Esophagus muscularis mucosa (tissue), 4 donors: ENCODE data around the gene LTBP4. TPM values are rescaled to one million over a fixed set of nuclear protein-coding genes. Genes with fewer than 3 reads are reported as not detected.

Experiments used
- DNase-seq: peaks from one replicate; pipeline ENCODE4 v3.0.0-alpha.2; 2017; ENCODE audit errors: extremely low spot score
- H3K27ac ChIP-seq, 4 donors: fragments of 200-600 bp; sonication (generic); replicated peaks in 1 of 4; 1 replicate in 3 of 4; 2 replicates in 1 of 4; pipeline ENCODE4 v1.5.1; 2016 to 2019; ENCODE audit warnings: mild to moderate bottlenecking in 1 of 4
- H3K27me3 ChIP-seq, 4 donors: fragments of 200-600 bp; sonication (generic); one replicate each; pipeline versions ENCODE4 v1.5.1 to v1.6.0; 2016 to 2019
- H3K36me3 ChIP-seq, 4 donors: fragments of 200-600 bp; sonication (generic); one replicate each; pipeline ENCODE4 v1.5.1; 2016 to 2019
- H3K4me1 ChIP-seq, 4 donors: fragments of 200-600 bp; sonication (generic); one replicate each; pipeline ENCODE4 v1.5.1; 2016 to 2019
- H3K4me3 ChIP-seq, 4 donors: fragments of 200-600 bp; sonication (generic); 1 replicate in 2 of 4; 2 replicates in 2 of 4; pipeline ENCODE4 v1.5.1; 2016 to 2019; ENCODE audit warnings: mild to moderate bottlenecking in 4 of 4, moderate library complexity in 1 of 4
- H3K9me3 ChIP-seq, 4 donors: fragments of 200-600 bp; sonication (generic); 1 replicate in 3 of 4; 2 replicates in 1 of 4; pipeline ENCODE4 v1.5.1; 2016 to 2019
- EP300 ChIP-seq: sonication (generic); formaldehyde crosslinking; IDR thresholded peaks from one replicate; pipeline ENCODE4 v1.6.1; 2017; ENCODE audit warnings: antibody characterized with exemption
- POLR2A ChIP-seq: fragments of 450-650 bp; IDR thresholded peaks from one replicate; pipeline ENCODE4 v1.6.1; 2017; ENCODE audit warnings: antibody characterized with exemption, moderate library complexity, mild to moderate bottlenecking, low read depth
- POLR2AphosphoS5 ChIP-seq, 2 donors: sonication (generic); formaldehyde crosslinking; IDR thresholded peaks; one replicate each; pipeline ENCODE4 v1.6.1; 2017; ENCODE audit warnings: antibody characterized with exemption in 2 of 2
- WGBS: methylation state at CpG from one replicate; pipeline ENCODE4 v1.1.5; 2018; 5-methylcytosine and 5-hydroxymethylcytosine counted together
- intact Hi-C: fragments of 100-400 bp; cut with DNase I; formaldehyde crosslinking; loops from one replicate; pipeline ENCODE4 v1.15.1; 2023
- total RNA-seq, 4 donors: library from RNA; depleted of rRNA; stranded (reverse); fragments of >200 nt; gene quantifications; one replicate each; pipeline versions ENCODE4 v1.1.0 to v1.2.1, GENCODE V29; 2016
- TF ChIP-seq, protein P1 (sequence below), 3 experiments: fragments of 200-600 bp in 2 of 3; fragments of 450-650 bp in 1 of 3; sonication (generic) in 2 of 3; IDR thresholded peaks; one replicate each; pipeline ENCODE4 v1.5.1; 2017 to 2019; ENCODE audit warnings: antibody characterized with exemption in 3 of 3, mild to moderate bottlenecking in 2 of 3, moderate library complexity in 1 of 3

Gene LTBP4
- total RNA-seq, 4 donors from 2014 or later = 358 to 430 (median 397) TPM

- peak; percentile 91 to 92 for TF ChIP-seq POLR2AphosphoS5 (IDR thresholded peaks at IDR 0.05)
- TF ChIP-seq, protein P1, sequence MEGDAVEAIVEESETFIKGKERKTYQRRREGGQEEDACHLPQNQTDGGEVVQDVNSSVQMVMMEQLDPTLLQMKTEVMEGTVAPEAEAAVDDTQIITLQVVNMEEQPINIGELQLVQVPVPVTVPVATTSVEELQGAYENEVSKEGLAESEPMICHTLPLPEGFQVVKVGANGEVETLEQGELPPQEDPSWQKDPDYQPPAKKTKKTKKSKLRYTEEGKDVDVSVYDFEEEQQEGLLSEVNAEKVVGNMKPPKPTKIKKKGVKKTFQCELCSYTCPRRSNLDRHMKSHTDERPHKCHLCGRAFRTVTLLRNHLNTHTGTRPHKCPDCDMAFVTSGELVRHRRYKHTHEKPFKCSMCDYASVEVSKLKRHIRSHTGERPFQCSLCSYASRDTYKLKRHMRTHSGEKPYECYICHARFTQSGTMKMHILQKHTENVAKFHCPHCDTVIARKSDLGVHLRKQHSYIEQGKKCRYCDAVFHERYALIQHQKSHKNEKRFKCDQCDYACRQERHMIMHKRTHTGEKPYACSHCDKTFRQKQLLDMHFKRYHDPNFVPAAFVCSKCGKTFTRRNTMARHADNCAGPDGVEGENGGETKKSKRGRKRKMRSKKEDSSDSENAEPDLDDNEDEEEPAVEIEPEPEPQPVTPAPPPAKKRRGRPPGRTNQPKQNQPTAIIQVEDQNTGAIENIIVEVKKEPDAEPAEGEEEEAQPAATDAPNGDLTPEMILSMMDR (IDR thresholded peaks at IDR 0.05) = peak in 1 of 3 experiments; percentile 18
- TF ChIP-seq POLR2A = no peak
- no peak for TF ChIP-seq EP300
- intact Hi-C loops = no loop called here
- DNase-seq = peak; percentile 99
These were observed 2.4 kb downstream of the LTBP4 start for GRCh38 chr19:40603389-40604170.

DNA sequence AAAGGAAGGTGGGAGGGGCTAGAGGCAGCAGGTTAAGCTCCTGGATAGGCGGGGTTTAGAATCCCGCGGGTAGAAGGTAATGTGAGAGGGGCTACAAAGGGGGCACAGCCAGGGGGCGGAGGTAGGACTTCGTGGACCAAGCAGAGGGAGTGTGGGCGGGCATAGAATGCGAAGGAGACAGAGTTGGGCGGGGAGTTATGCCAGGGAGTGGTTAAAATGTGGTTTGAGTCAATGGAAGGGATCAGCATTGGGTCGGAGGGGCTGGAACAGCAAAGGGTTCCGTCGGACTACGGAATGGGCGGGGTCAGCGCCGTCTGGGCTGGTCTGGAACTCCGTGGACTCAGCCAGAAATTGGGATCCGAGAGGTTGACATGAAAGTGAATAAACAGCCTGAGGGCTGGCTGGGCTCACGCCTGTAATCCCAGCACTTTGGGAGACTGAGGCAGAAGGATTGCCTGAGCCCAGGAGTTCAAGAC is 3.0 kb downstream of the LTBP4 start:
- intact Hi-C loops = no loop called here
- no peak for TF ChIP-seq EP300
- TF ChIP-seq, protein P1 (IDR thresholded peaks at IDR 0.05) = no peak
- WGBS = 7% methylated on average over 18 of the region's 18 CpGs
- Histone ChIP-seq H3K27ac (peak overlapping the region; percentile 77 to 88 (median 80)), H3K27me3 (peaks cover 0 to 39% (median 9%) of the 10 kb centered on the region in 4 donors), H3K4me3 (peak overlapping the region; percentile 61 to 73 (median 66)), H3K36me3 (no peaks in the 10 kb centered on the region), H3K4me1 (peaks cover 63 to 90% (median 78%) of the 10 kb centered on the region in 4 donors), H3K9me3 (no peaks in the 10 kb centered on the region)
- DNase-seq = no peak

More at GRCh38 chr19:40603389-40604170, 2.4 kb downstream of the LTBP4 start:
- no peaks in the 10 kb centered on the region for H3K36me3 ChIP-seq
- peaks cover 69 to 93% (median 82%) of the 10 kb centered on the region in 4 donors for H3K4me1 ChIP-seq
- H3K27me3 ChIP-seq = peaks cover 0 to 44% (median 9%) of the 10 kb centered on the region in 4 donors
- H3K27ac ChIP-seq = peak overlapping the region; percentile 77 to 88 (median 80)
- peak overlapping the region; percentile 61 to 73 (median 66) for H3K4me3 ChIP-seq
- WGBS = 2% methylated on average over 27 of the region's 43 CpGs
- H3K9me3 ChIP-seq = no peaks in the 10 kb centered on the region

DNA sequence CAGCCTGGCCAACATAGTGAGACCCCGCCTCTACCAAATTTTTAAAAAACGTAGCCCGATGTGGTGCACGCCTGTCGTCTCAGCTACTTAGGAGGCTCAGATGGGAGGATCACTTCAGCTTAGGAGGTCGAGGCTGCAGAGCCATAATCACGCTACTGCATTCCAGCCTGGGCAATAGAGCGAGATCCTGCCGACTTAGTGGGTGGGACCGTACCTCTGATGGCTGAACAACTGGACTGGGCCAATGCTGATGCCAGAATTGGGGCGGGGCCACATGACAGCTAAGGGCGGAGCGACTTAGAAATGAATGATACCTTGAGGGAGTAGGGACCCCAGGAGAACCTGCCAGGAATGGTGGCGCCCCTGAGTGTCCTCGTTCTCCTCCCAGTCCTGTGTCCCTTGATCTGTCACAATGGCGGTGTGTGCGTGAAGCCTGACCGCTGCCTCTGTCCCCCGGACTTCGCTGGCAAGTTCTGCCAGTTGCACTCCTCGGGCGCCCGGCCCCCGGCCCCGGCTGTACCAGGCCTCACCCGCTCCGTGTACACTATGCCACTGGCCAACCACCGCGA is 3.6 kb downstream of the LTBP4 start:
- H3K27ac ChIP-seq = peak overlapping the region; percentile 77 to 88 (median 80)
- WGBS = 31% methylated on average over 28 of the region's 29 CpGs
- no peak for DNase-seq
- no peaks in the 10 kb centered on the region for H3K9me3 ChIP-seq
- peak overlapping the region; percentile 61 to 73 (median 66) for H3K4me3 ChIP-seq
- no peak for TF ChIP-seq EP300
- intact Hi-C loops = no loop called here
- H3K4me1 ChIP-seq = peaks cover 61 to 90% (median 78%) of the 10 kb centered on the region in 4 donors
- no peaks in the 10 kb centered on the region for H3K36me3 ChIP-seq
- peaks cover 0 to 38% (median 9%) of the 10 kb centered on the region in 4 donors for H3K27me3 ChIP-seq

DNA sequence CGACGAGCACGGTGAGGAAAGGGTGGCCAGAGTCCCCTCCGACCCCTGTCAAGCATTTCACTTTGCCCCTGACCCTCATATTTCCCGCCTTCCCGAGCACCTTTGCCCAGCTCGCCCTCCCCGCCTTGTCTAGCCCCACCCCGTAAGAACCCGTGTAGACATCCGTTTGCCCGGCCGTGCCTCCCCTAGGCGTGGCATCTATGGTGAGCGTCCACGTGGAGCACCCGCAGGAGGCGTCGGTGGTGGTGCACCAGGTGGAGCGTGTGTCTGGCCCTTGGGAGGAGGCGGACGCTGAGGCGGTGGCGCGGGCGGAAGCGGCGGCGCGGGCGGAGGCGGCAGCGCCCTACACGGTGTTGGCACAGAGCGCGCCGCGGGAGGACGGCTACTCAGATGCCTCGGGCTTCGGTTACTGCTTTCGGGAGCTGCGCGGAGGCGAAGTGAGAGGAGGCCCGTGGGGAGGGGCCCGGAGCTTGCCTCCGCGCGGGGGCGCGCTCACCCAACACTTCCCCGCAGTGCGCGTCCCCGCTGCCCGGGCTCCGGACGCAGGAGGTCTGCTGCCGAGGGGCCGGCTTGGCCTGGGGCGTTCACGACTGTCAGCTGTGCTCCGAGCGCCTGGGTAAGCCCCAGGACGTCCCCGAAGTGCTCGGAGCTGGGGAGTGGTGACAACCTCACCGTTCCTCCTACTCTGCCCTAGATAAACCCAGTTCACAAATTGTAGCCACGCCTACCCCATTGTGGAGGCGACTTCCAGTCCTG is 4.2 kb downstream of the LTBP4 start:
- TF ChIP-seq, protein P1 (IDR thresholded peaks at IDR 0.05) = peak in 2 of 3 experiments; percentile 27 to 37
- TF ChIP-seq POLR2AphosphoS5 (IDR thresholded peaks at IDR 0.05) (peak; percentile 37 to 62), POLR2A (no peak), EP300 (no peak)
- Histone ChIP-seq H3K27ac (peak overlapping the region; percentile 68 to 88 (median 78)), H3K4me3 (peak overlapping the region; percentile 49 to 73 (median 60)), H3K36me3 (no peaks in the 10 kb centered on the region), H3K4me1 (peaks cover 58 to 90% (median 78%) of the 10 kb centered on the region in 4 donors), H3K9me3 (no peaks in the 10 kb centered on the region), H3K27me3 (peaks cover 0 to 38% (median 9%) of the 10 kb centered on the region in 4 donors)
- intact Hi-C loops = no loop called here
- DNase-seq = no peak
- WGBS = 4% methylated on average over 34 of the region's 71 CpGs
